HUDEP-2 (cell line): Measurements from ENCODE around the gene OR1I1.
A peak's percentile ranks its signal among the peaks of the same experiment; 100 is the strongest.

ENCODE experiments used
- DNase-seq, 76 experiments: peaks; one replicate each; lab custom pipeline; 2025; ENCODE audit not compliant: unreplicated experiment in 76 of 76; lab: John Stamatoyannopoulos, UW

The OR1I1 gene

DNA sequence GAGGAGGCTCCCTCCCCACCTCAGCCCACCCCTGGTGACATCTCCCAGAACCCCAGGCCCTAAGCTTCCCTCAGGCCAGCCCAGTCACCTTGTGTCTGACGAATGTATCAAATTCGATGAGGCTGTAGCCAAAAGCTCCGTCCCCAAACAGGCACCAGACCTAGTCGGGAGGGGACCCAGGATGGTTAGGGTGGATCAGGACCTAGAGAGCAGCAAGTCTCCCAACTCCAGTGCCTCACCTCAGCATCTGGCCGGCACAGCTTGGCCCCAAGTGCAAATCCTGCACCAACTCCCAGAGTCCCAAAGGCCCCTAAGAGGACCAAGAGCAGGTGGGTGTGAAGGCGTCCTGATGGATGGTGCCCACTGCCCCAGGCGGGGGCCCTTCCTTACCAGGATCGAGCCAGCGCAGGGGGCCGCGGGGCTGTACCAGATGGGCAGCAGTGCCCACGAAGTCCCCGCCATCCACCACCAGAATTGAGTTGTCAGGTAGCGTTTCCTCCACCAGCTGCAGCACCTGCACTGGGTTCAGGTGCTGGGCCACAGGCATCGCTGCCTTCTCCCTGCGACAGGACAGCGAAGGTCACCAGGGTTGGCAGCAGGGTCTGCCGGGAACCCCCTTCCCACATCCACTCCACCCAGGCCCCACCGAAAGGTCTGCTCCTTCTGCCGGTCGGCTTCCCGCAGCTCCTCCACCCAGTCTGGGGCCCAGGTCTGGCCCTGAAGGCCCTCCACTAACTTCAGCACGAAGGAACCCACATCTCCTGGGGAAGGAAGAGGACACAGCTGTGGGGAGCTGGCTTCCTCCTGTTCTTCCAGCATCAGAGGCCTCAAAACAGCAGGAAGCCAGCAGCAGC lies 34.0 kb downstream of the OR1I1 start:
- no peak for DNase-seq

DNA sequence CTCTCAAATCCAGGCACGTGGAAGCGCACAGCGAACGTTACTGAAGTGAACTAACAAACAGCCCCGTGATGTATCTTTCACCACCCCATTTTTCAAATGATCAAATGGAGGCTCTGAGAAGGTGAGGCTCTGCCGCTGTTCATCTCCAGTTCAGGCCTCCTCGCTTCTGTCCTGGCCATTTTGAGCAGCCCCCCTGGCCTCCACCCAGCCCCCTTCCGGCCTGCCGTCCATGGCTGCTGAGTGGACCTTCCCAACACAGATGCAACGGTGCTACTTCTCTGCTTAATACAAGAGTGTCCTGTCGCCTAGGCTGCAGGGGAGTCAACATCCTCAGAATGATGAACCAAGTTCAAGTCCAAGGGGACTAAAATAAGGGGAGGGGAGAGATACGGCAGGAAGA lies 34.8 kb downstream of the OR1I1 start:
- no peak for DNase-seq

GRCh38 chr19:15118248-15118647 lies 36.2 kb downstream of the OR1I1 start:
- no peak for DNase-seq

GRCh38 chr19:15118789-15119494 lies 36.9 kb downstream of the OR1I1 start:
- no peak for DNase-seq

- no peak for DNase-seq
Observed at GRCh38 chr19:15120135-15121026, 38.4 kb downstream of the OR1I1 start.

DNA sequence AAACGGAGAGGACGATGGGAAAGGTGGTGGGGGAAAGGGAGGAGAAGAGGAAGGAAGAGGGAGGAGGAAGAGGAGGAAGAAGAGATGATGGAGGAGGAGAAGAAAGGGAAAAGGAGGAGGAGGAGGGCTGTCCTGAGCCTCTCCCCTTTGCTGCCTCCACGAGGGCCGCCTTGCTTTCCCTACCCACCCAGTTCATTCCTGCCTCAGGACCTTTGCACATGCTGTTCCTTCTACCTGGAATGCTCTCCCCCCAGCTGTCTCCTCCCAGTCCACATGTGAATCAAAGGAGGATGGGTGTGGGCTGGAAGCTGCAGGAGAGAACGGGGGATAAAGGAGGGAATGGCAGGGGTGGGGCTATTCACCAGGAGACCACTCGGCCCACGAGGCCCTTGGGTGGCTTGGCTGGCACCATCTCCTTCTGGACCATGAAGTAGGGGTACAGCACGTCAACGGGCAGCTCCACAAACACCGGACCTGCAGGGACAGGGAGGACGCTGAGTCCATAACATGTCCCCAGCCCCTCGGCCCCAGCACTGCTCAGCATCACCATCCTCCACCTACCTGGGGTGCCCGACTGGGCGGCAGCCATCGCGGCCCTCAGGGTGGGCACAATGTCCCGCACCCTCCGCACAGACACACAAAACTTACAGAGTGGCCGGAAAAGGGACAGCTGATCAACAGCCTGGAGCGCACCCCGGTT lies 40.5 kb downstream of the OR1I1 start:
- no peak for DNase-seq

DNA sequence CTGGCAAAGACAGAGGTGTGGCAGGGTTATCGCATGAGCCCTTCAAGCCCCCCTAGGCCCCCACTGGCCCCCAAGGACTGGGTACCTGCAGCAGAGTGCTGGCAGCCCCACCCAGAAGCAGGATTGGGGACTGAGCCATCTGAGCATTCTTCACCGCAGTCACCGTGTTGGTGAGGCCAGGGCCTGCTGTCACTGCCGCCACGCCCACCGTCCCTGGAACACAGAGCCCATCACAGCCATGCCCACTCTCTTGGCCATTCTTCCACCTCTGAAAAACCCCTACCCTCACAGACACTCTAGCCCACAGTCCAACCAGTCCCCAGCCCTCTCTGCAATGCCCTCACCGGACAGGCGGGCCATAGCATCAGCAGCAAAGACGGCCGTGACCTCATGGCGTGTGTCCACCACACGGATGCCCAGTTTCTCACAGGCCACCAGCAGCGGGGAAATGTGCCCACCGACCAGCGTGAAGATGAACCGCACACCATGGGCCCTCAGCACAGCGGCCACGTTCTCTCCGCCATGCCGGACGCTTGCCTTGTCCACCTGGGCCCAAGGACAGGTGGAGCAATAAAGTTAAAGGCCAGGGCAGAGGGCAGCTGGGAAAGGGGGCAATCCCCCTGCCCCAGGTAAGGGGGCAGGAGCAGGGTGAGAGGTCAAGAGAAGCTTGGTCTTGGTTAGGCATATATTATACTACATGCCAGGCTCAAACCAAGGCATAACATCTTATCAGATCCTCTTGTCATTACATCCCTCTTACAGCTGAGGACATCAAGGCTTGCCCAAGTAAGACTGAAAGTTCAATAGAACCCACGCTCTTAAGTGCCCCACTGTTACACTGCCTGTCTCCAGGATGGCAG lies 41.2 kb downstream of the OR1I1 start:
- no peak for DNase-seq

DNA sequence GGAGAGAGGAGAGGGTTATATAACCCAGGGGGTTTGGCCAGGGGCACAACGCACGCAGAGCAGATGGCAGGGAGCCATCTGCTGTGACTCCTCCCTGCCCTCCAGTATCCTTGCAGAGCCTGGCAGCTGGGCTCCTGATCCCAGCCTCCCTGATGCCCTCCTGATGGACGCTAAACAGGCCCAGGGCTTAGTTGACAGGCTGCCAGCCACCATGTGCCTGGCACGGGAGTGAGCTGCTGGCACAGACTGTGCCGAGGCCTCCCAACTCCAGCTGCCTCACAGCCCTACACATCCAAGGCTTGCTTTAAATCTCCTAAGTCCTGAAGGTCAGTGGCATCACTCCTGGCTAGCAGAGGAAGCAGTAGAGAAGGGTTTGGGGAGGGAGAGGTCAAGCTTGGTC lies 41.9 kb downstream of the OR1I1 start:
- DNase-seq: peak in 2 of 76 experiments; percentile 13 to 20

GRCh38 chr19:15124572-15125231 lies 42.7 kb downstream of the OR1I1 start:
- DNase-seq: peak in 6 of 76 experiments; percentile 23 to 94 (median 42)

DNA sequence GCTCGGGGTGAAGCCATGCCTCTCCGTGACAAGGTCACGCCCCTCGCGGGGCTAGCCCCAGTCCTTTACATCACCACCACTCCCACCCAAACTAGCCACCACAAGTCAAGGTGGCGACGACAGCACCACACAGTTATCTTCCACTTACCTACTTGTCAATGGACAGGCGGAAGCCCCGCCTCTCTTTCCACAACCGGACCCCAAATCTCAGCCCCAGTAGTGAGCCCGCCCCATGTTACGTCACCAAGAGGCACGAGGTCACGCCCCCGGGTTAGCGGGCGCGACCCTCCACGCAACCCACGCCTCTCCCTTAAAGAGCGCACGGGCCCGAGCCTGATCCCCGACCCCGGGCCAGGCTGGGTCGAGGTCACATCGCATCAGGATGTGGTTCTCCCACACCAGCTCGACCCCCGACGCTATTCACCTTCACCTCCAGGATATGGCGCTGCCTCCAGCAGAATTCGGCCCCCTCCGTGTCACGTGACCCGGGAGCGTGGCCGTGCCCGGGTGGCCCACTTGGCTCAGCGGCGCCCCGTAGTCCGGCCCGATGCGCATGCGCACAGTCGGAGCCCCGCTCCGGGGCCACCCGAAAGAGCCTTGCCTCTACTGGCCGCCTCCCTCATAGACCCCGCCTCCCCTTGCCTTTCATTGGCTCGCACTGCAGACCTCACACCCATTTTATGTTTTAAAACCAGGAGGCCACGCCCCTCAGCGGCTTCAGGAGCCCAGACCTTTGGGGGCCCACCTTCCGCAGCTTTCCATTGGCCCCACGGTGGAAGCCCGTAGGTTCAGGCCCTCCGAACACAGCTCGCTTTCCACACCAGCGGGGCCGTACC lies 43.4 kb downstream of the OR1I1 start:
- DNase-seq: peak; percentile 84 to 100 (median 99)

- DNase-seq: peak in 6 of 76 experiments; percentile 17 to 44 (median 32)
Observed at GRCh38 chr19:15126131-15126910, 44.3 kb downstream of the OR1I1 start.

DNA sequence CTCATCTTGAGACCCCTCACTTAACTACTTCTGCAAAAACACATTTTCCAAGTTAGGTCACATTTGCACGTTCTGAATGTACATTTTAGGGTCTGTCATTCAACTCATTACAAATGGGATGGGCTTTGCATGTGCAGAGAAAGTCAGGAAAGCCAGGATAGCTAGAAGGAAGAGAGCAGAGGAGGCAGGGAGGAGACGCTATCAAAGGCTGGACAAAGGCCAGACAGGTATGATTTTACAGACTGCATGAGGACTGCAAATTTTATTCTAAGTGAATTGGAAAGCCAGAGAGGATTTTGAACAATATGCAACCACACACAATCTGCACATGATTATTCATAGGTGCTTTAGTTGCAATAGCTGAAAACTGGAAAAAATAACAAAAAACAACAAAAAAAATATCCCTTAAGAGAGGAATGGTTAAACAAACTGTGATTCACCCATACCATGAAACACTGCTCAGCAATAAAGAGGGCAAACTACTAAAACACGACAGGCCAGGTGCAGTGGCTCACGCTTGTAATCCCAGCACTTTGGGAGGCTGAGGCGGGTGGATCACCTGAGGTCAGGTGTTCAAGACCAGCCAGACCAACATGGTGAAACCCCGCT lies 46.3 kb downstream of the OR1I1 start:
- no peak for DNase-seq

GRCh38 chr19:15129856-15130585 lies 48.0 kb downstream of the OR1I1 start:
- no peak for DNase-seq

DNA sequence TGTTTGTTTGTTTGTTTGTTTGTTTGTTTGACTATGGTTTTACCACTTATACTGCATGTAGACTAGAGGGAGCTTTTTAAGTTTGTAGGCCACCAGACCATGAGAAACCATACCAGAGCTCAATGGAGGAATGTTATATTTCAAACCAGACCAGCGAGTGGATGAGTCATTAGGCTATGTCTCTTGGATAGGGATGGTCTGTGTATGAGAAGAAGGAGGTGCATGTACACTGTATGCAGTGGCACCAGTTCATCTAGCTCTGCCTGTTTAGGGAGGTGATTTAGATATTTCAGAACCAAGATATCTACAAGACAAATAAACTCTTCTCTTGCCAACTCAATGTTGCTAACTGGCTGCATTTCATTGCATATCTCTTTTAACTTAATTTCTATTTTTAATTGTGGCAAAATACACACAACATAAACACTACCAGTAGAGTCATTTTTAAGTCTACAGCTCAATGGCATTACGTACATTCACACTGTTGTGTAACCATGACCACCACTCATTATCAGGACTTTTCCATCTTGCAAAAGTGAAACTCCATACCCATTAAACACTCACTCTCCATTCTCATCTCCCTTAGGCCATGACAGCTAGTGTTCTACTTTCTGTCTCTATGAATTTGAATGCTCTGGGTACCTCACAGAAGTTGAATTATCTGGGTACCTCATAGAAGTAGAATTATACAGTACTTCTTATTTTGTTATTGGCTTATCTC lies 54.4 kb downstream of the OR1I1 start:
- no peak for DNase-seq

DNA sequence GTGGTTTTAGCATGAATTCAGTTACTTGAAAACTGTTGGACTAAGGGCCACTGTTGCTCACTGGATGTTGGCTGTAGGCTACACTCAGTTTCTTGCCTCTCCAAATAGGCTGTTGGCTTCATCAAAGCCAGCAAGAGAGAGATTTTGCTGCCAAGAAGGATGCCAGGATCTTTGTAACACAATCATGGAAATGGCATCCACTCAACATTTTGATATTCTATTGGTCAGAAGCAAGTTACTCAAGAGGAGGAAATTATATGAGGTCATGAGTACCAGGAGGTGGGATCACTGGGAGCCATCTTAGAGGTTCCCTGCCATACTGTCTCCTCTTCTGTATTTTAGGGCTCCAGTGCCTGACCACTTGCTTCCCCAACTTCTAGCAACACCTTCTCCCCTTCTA lies 55.8 kb downstream of the OR1I1 start:
- DNase-seq: no peak

DNA sequence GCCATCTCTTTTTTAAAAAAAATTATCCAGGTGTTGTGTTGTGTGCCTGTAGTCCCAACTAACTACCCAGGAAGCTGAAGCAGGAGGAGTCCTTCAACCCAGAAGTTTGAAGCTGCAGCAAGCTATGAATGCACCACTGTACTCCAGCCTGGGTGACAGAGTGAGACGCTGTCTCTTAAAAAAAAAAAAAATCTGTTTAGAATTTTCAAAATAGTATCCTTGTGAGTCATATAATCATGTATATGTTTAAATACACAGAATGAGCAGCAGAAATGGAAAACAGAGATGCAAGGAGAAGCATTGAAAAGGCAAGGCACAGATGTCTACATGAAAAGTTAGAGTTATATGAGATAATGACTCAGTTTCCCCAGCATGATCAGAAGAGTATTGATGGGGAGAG lies 56.4 kb downstream of the OR1I1 start:
- DNase-seq: no peak
